Urinary bladder (tissue), 4 donors: ENCODE results near the gene ENHO. TPM values are rescaled to one million over a fixed set of nuclear protein-coding genes. Genes with fewer than 3 reads are reported as not detected.

Experiments used
- DNase-seq: peaks from one replicate; pipeline ENCODE4 v3.0.0-alpha.2; 2015; ENCODE audit errors: extremely low spot score
- H3K27ac ChIP-seq: one replicate; pipeline ENCODE4 v1.5.1; 2013; ENCODE audit warnings: low read depth, mild to moderate bottlenecking, moderate library complexity
- H3K36me3 ChIP-seq: one replicate; pipeline ENCODE4 v1.6.1; 2013; ENCODE audit warnings: mild to moderate bottlenecking, moderate library complexity; ENCODE audit not compliant: insufficient read depth
- H3K4me1 ChIP-seq: one replicate; pipeline ENCODE4 v1.6.1; 2013; ENCODE audit warnings: mild to moderate bottlenecking, moderate library complexity; ENCODE audit not compliant: insufficient read depth
- H3K4me3 ChIP-seq: one replicate; pipeline ENCODE4 v1.5.1; 2013; ENCODE audit warnings: low read depth, low read length
- WGBS: extraction: QIAGEN DNeasy Blood & Tissue Kit; methylation state at CpG from one replicate; pipeline ENCODE4 v1.1.7; 2013; 5-methylcytosine and 5-hydroxymethylcytosine counted together
- polyA plus RNA-seq: library from polyadenylated mRNA; stranded (reverse); fragments of 200-250 nt; gene quantifications from one replicate; pipeline ENCODE4 v1.2.3, GENCODE V29; 2013
- total RNA-seq: library from RNA; depleted of rRNA; stranded (reverse); fragments of >200 nt; gene quantifications from one replicate; pipeline ENCODE4 v1.2.3, GENCODE V29; 2014
- donor health status: healthy with polysubstance abuse.
- donor health status: healthy.

The ENHO gene
- total and polyA plus RNA-seq, 2 donors, result 0.26 to 1.8 TPM

- Histone ChIP-seq H3K36me3 (no peaks in the 10 kb centered on the region), H3K4me1 (no peaks in the 10 kb centered on the region), H3K4me3 (peak overlapping the region; percentile 2), H3K27ac (no peak overlapping the region)
- 14% methylated on average over 21 of the region's 21 CpGs for WGBS
- no peak for DNase-seq
Observed at GRCh38 chr9:34559624-34560455, 37.0 kb upstream of the ENHO start.

- 62% methylated on average over 17 of the region's 17 CpGs for WGBS
- no peak overlapping the region for H3K4me3 ChIP-seq
- no peak for DNase-seq
Observed at GRCh38 chr9:34558919-34559623, 36.3 kb upstream of the ENHO start.

GRCh38 chr9:34558364-34558763 is 35.6 kb upstream of the ENHO start:
- no peak for DNase-seq
- no peaks in the 10 kb centered on the region for H3K4me1 ChIP-seq
- H3K36me3 ChIP-seq, result no peaks in the 10 kb centered on the region
- WGBS, result 88% methylated on average over 9 of the region's 9 CpGs
- no peak overlapping the region for H3K4me3 ChIP-seq
- no peak overlapping the region for H3K27ac ChIP-seq

More at GRCh38 chr9:34558919-34559623, 36.3 kb upstream of the ENHO start:
- Histone ChIP-seq H3K27ac (no peak overlapping the region), H3K36me3 (no peaks in the 10 kb centered on the region), H3K4me1 (no peaks in the 10 kb centered on the region)

- no peak for DNase-seq
- Histone ChIP-seq H3K4me3 (no peak overlapping the region), H3K4me1 (no peaks in the 10 kb centered on the region), H3K36me3 (no peaks in the 10 kb centered on the region), H3K27ac (no peak overlapping the region)
- 72% methylated on average over 19 of the region's 19 CpGs for WGBS
Observed at GRCh38 chr9:34557426-34558321, 34.9 kb upstream of the ENHO start.

GRCh38 chr9:34556949-34557348 is 34.2 kb upstream of the ENHO start:
- WGBS, result 76% methylated on average over 6 of the region's 6 CpGs
- Histone ChIP-seq H3K4me3 (no peak overlapping the region), H3K4me1 (no peaks in the 10 kb centered on the region), H3K27ac (no peak overlapping the region), H3K36me3 (no peaks in the 10 kb centered on the region)
- DNase-seq, result no peak

- 95% methylated on average over 13 of the region's 13 CpGs for WGBS
- Histone ChIP-seq H3K4me3 (no peak overlapping the region), H3K4me1 (no peaks in the 10 kb centered on the region), H3K36me3 (no peaks in the 10 kb centered on the region), H3K27ac (no peak overlapping the region)
- no peak for DNase-seq
Observed at GRCh38 chr9:34555936-34556525, 33.2 kb upstream of the ENHO start.

- 85% methylated on average over 5 of the region's 5 CpGs for WGBS
- no peak overlapping the region for H3K4me3 ChIP-seq
- H3K4me1 ChIP-seq, result no peaks in the 10 kb centered on the region
- no peaks in the 10 kb centered on the region for H3K36me3 ChIP-seq
- DNase-seq, result no peak
- no peak overlapping the region for H3K27ac ChIP-seq
Observed at GRCh38 chr9:34555500-34555899, 32.7 kb upstream of the ENHO start.

- Histone ChIP-seq H3K36me3 (no peaks in the 10 kb centered on the region), H3K4me3 (no peak overlapping the region), H3K4me1 (no peaks in the 10 kb centered on the region), H3K27ac (no peak overlapping the region)
- no peak for DNase-seq
- 44% methylated on average over 23 of the region's 23 CpGs for WGBS
Observed at GRCh38 chr9:34555002-34555348, 32.2 kb upstream of the ENHO start.

- no peaks in the 10 kb centered on the region for H3K36me3 ChIP-seq
- WGBS, result 71% methylated on average over 16 of the region's 16 CpGs
- no peak for DNase-seq
- H3K4me1 ChIP-seq, result no peaks in the 10 kb centered on the region
- H3K27ac ChIP-seq, result no peak overlapping the region
- H3K4me3 ChIP-seq, result no peak overlapping the region
Observed at GRCh38 chr9:34554211-34555001, 31.6 kb upstream of the ENHO start.

GRCh38 chr9:34553511-34554021 is 30.8 kb upstream of the ENHO start:
- WGBS, result 77% methylated on average over 18 of the region's 18 CpGs
- H3K4me3 ChIP-seq, result no peak overlapping the region
- DNase-seq, result no peak
- no peaks in the 10 kb centered on the region for H3K36me3 ChIP-seq
- no peak overlapping the region for H3K27ac ChIP-seq
- H3K4me1 ChIP-seq, result no peaks in the 10 kb centered on the region

GRCh38 chr9:34552986-34553385 is 30.2 kb upstream of the ENHO start:
- H3K36me3 ChIP-seq, result no peaks in the 10 kb centered on the region
- H3K4me1 ChIP-seq, result no peaks in the 10 kb centered on the region
- no peak overlapping the region for H3K4me3 ChIP-seq
- H3K27ac ChIP-seq, result no peak overlapping the region
- DNase-seq, result no peak
- WGBS, result 96% methylated on average over 2 of the region's 2 CpGs

GRCh38 chr9:34552606-34552981 is 29.8 kb upstream of the ENHO start:
- no peak for DNase-seq
- 93% methylated on average over 13 of the region's 13 CpGs for WGBS
- no peaks in the 10 kb centered on the region for H3K36me3 ChIP-seq
- H3K4me3 ChIP-seq, result no peak overlapping the region
- H3K4me1 ChIP-seq, result no peaks in the 10 kb centered on the region
- H3K27ac ChIP-seq, result no peak overlapping the region
